PC-9 (cell line): ENCODE results near the gene ZEB2. TPM values are rescaled to one million over a fixed set of nuclear protein-coding genes. Genes with fewer than 3 reads are reported as not detected.
A peak's percentile ranks its signal among the peaks of the same experiment; 100 is the strongest.

Experiments
- BruUV-seq: library from RNA; stranded (reverse); fragments of 400-500 nt; replicated peaks from 2 replicates; lab custom pipeline; 2021; lab: Mats Ljungman, UMichigan
- CTCF ChIA-PET: fragments of 300-600 bp; sonication (Branson Sonifier 250); formaldehyde crosslinking; loops from one replicate; lab custom pipeline; 2022; ENCODE audit warnings: antibody characterized with exemption; lab: Charles Lee
- POLR2A ChIA-PET: fragments of 300-600 bp; sonication (Branson Sonifier 250); formaldehyde crosslinking; loops from one replicate; lab custom pipeline; 2022; ENCODE audit warnings: antibody characterized with exemption; ENCODE audit not compliant: unreplicated experiment; lab: Charles Lee
- DNase-seq, 2 experiments: peaks; one replicate each; pipeline versions ENCODE4 v3.0.0 to v3.0.0-alpha.2; 2015 to 2022; ENCODE audit warnings: mixed read lengths in 1 of 2
- H2AFZ ChIP-seq: fragments of 200-600 bp; sonication (generic); 2 replicates; pipeline ENCODE4 v1.8.1; 2017; ENCODE audit warnings: antibody characterized with exemption
- H3F3A ChIP-seq: fragments of 200-600 bp; sonication (generic); 2 replicates; pipeline ENCODE4 v1.8.1; 2017; ENCODE audit warnings: antibody characterized with exemption, mild to moderate bottlenecking, low read depth; ENCODE audit not compliant: insufficient read depth
- H3K27ac ChIP-seq: fragments of 200-600 bp; sonication (generic); 2 replicates; pipeline ENCODE4 v1.6.1; 2016; ENCODE audit warnings: mixed run types
- H3K27me3 ChIP-seq: fragments of 200-600 bp; sonication (generic); 2 replicates; pipeline ENCODE4 v1.6.1; 2016; ENCODE audit warnings: low read depth, mixed run types; ENCODE audit not compliant: insufficient read depth
- H3K36me3 ChIP-seq: fragments of 200-600 bp; sonication (generic); 2 replicates; pipeline ENCODE4 v1.6.1; 2016; ENCODE audit warnings: low read depth, mixed run types
- H3K4me1 ChIP-seq: fragments of 200-600 bp; sonication (generic); replicated peaks from 2 replicates; pipeline ENCODE4 v1.6.1; 2016; ENCODE audit warnings: mixed run types; ENCODE audit not compliant: insufficient read depth
- H3K4me2 ChIP-seq: fragments of 200-600 bp; sonication (generic); 2 replicates; pipeline ENCODE4 v1.6.1; 2017; ENCODE audit warnings: mixed run types
- H3K4me3 ChIP-seq: fragments of 200-600 bp; sonication (generic); 2 replicates; pipeline ENCODE4 v1.6.1; 2016; ENCODE audit warnings: mixed run types
- H3K79me2 ChIP-seq: fragments of 200-600 bp; sonication (generic); 2 replicates; pipeline ENCODE4 v1.6.1; 2017; ENCODE audit warnings: low read depth, mixed run types
- H3K9me2 ChIP-seq: fragments of 200-600 bp; sonication (generic); 2 replicates; pipeline ENCODE4 v1.8.1; 2017; ENCODE audit warnings: mild to moderate bottlenecking; ENCODE audit not compliant: insufficient read depth
- H3K9me3 ChIP-seq: fragments of 200-600 bp; sonication (generic); 2 replicates; pipeline ENCODE4 v1.8.1; 2016; ENCODE audit warnings: low read depth; ENCODE audit not compliant: insufficient read depth
- H4K20me1 ChIP-seq: fragments of 200-600 bp; sonication (generic); 2 replicates; pipeline ENCODE4 v1.8.1; 2017; ENCODE audit not compliant: insufficient read depth
- CTCF ChIP-seq: fragments of 200-600 bp; sonication (generic); conservative IDR thresholded peaks from 2 replicates; pipeline ENCODE4 v1.6.1; 2017; ENCODE audit warnings: mixed run types, antibody characterized with exemption, mild to moderate bottlenecking, moderate library complexity
- EZH2 ChIP-seq: fragments of 200-600 bp; sonication (generic); IDR thresholded peaks from 2 replicates; pipeline ENCODE4 v1.8.0; 2017; ENCODE audit warnings: antibody characterized with exemption, low read depth
- intact Hi-C: fragments of 100-400 bp; cut with micrococcal nuclease; formaldehyde crosslinking; loops from one replicate; pipeline ENCODE4 v1.10.0; 2022; ENCODE audit not compliant: unreplicated experiment
- total RNA-seq: library from RNA; stranded (reverse); gene quantifications from 2 replicates; pipeline ENCODE4 v1.2.3, GENCODE V29; 2021

ZEB2 gene
- total RNA-seq, 1 experiment from 2014 or later, result 0.09 TPM

- H3K4me3 ChIP-seq, result no peak overlapping the region
- no peaks in the 10 kb centered on the region for H3K79me2 ChIP-seq
- no peak overlapping the region for H3K4me2 ChIP-seq
- no peaks in the 10 kb centered on the region for H4K20me1 ChIP-seq
- no peaks in the 10 kb centered on the region for H3K9me2 ChIP-seq
- H3K4me1 ChIP-seq, result peaks cover 26% of the 10 kb centered on the region
- no peak for DNase-seq
- H3K9me3 ChIP-seq, result no peaks in the 10 kb centered on the region
- no TSS peak for BruUV-seq
- no peaks in the 10 kb centered on the region for H3F3A ChIP-seq
- ChIA-PET POLR2A (interaction anchor here (0.6 kb wide), 1 partner anchor 126 kb away, joined by 5 read pairs; no protein-coding TSS in a partner anchor), CTCF (interaction anchor here (0.6 kb wide), 1 partner anchor 602 kb away, joined by 3 read pairs; no protein-coding TSS in a partner anchor)
- H3K36me3 ChIP-seq, result no peaks in the 10 kb centered on the region
- TF ChIP-seq EZH2 (no peak), CTCF (no peak)
- H2AFZ ChIP-seq, result no peak overlapping the region
- intact Hi-C loops, result no loop called here
- no peak overlapping the region for H3K27ac ChIP-seq
- no peaks in the 10 kb centered on the region for H3K27me3 ChIP-seq
Observed at GRCh38 chr2:144372410-144373080, 147.4 kb downstream of the ZEB2 start.

- Histone ChIP-seq H3K4me1 (peaks cover 26% of the 10 kb centered on the region), H3K4me2 (no peak overlapping the region), H4K20me1 (no peaks in the 10 kb centered on the region), H3K4me3 (no peak overlapping the region), H3K36me3 (no peaks in the 10 kb centered on the region), H3K27me3 (no peaks in the 10 kb centered on the region), H2AFZ (no peak overlapping the region), H3K27ac (no peak overlapping the region), H3K79me2 (no peaks in the 10 kb centered on the region), H3F3A (no peaks in the 10 kb centered on the region), H3K9me3 (no peaks in the 10 kb centered on the region), H3K9me2 (no peaks in the 10 kb centered on the region)
- TF ChIP-seq EZH2 (no peak), CTCF (no peak)
- POLR2A ChIA-PET, result interaction anchor here (0.6 kb wide), 1 partner anchor 32 kb away, joined by 5 read pairs; no protein-coding TSS in a partner anchor
- DNase-seq, result peak in 1 of 2 experiments; percentile 58
- BruUV-seq, result no TSS peak
- CTCF ChIA-PET, result no interaction called here
- intact Hi-C loops, result no loop called here
Observed at GRCh38 chr2:144370937-144371584, 148.9 kb downstream of the ZEB2 start.

- Histone ChIP-seq H3K4me1 (peaks cover 20% of the 10 kb centered on the region), H3K79me2 (no peaks in the 10 kb centered on the region), H3K9me2 (no peaks in the 10 kb centered on the region), H3K27ac (no peak overlapping the region), H3K36me3 (no peaks in the 10 kb centered on the region), H3K4me3 (no peak overlapping the region), H4K20me1 (no peaks in the 10 kb centered on the region), H3F3A (no peaks in the 10 kb centered on the region), H2AFZ (no peak overlapping the region), H3K4me2 (no peak overlapping the region), H3K9me3 (no peaks in the 10 kb centered on the region), H3K27me3 (no peaks in the 10 kb centered on the region)
- intact Hi-C loops, result no loop called here
- ChIA-PET POLR2A (no interaction called here), CTCF (no interaction called here)
- no peak for DNase-seq
- no peak for TF ChIP-seq CTCF
- no peak for TF ChIP-seq EZH2
- no TSS peak for BruUV-seq
Observed at GRCh38 chr2:144369416-144369815, 150.5 kb downstream of the ZEB2 start.
